ENCODE measurements around the gene ZNF746.

Gene ZNF746

GRCh38 chr7:149489391-149490024 is 8.1 kb downstream of the ZNF746 start:
- no peak for DNase-seq

GRCh38 chr7:149479568-149479967 is 18.0 kb downstream of the ZNF746 start:
- no peak for DNase-seq

GRCh38 chr7:149478754-149479153 is 18.9 kb downstream of the ZNF746 start:
- no peak for DNase-seq

- DNase-seq, result no peak
Measured at GRCh38 chr7:149477494-149478443, 19.8 kb downstream of the ZNF746 start.

- no peak for DNase-seq
Measured at GRCh38 chr7:149476791-149477190, 20.8 kb downstream of the ZNF746 start.

- no peak for DNase-seq
Measured at GRCh38 chr7:149475121-149476045, 22.2 kb downstream of the ZNF746 start.

GRCh38 chr7:149474309-149475120 is 23.1 kb downstream of the ZNF746 start:
- no peak for DNase-seq

DNA sequence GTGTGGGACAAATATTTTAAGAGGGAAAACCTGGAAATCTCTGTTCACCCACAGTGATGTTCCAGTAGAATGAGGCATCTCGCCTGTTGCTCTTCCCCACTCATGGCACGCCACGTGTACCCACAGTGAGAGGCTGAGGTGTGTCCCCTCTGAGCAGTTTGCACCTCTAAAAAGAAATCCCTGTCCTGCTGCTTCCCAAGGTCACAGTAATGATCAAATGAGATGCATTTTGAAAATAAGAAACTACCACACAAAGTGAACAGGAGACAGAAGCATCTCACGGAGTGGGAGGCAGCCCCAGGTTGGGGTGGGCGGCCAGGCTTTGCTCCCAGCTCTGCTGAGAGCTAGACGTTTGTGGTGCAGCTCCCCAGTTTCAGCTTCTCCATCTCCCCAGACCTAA is 24.4 kb downstream of the ZNF746 start:
- no peak for DNase-seq

- no peak for DNase-seq
Measured at GRCh38 chr7:149471289-149471953, 26.2 kb downstream of the ZNF746 start.

DNA sequence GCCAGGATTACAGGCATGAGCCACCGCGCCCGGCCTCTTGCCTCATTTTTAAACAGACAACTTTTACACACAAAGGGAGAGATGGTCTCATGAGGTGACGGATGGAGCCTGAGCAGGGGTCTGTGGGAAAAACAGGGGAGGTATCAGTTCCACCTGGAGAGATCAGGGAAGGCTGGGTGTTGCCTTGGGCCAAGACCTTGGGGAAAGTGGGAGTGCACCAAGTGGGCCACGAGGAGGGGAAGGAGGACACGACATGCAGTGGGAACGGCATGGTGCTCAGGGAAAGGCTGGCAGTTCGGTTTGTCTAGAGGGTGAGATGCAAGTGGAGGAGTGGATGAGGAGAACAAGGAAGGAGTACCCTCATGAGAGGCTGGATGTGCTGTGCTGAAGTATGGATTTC is 27.8 kb downstream of the ZNF746 start:
- DNase-seq, result no peak

GRCh38 chr7:149468208-149468607 is 29.4 kb downstream of the ZNF746 start:
- DNase-seq, result no peak

DNA sequence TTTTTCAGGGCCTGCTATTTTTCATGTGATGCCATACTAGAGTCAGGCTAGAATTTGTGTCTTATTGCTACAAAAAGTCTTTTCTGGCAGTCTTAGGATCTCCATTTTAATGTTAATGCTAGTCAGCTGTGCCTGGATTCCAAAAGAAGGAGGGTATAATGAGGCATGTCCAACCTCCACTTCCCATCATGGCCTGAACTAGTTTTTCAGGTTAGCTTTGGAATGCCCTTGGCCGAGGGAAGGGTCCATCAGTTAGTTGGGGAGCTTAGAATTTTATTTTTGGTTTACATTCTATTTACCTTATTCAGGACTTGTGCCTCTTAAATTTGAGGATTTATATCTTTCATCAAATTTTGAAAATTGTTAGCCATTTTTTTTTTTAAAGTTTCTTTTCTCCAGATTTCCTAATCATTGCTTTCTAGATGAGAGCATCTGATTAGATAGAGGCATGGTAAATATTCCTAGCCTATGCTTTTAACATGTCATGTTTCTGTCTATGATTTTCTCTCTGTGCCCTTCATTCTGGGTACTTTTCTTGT is 30.2 kb downstream of the ZNF746 start:
- DNase-seq, result no peak

- no peak for DNase-seq
Measured at GRCh38 chr7:149466364-149466763, 31.2 kb downstream of the ZNF746 start.

GRCh38 chr7:149463500-149464161 is 34.0 kb downstream of the ZNF746 start:
- no peak for DNase-seq

DNA sequence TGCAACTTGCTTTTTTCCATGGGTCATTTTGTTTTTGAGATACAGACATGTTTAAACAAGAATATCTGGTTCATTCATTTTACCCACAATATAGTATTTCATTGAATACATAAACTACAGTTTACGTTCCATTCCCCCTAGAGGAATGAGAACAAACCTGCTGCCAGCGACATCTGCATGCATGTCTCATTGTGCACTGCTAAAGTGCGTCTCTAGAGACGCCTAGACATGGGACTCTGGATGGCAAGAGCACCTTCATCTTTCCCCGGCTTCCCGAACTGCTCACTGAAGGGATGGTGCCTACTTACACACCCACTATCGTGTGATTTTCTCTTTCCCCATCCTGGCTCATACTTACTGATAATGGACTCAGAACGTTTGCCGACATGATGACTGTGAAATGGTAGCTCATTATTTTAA is 35.5 kb downstream of the ZNF746 start:
- no peak for DNase-seq

DNA sequence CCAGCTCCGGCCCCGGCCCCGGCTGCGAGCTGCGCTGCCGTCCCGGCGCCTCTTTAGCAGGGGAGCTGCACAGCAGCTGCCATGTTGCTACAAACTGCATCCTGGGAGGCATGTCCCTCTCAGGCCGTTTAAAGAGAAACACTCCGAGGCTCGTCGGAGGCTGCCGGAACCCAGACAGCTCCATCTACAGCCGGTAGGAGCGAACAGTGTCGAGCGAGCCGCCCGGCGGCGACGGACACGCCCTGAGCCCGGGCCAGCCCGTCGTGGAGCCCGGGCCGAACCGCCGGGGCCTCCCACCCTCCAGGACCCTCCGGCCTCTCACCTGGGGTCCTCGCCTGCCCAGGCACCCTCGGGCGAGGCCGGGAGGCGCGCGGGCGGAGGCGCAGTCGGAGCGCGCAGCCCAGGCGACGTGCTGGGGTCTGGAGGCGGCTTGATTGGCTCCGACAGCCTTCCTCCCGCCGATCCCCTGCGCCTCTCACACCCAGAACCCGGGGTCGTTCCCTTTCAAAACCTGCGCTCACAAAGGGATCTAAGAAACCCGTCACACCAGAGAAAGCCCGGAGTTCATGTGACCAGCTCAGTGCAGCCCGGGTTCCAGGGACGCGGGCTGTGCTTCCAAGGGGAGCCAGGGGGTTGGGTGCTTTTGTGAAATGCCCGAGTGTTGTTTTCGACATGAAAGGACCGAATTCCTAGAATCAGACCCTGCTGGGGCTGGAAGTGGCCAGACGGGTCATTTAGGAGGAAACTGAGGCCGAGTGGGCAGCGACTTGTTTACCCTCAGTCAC is 36.9 kb downstream of the ZNF746 start, which contains the start of gene ZNF777:
Gene ZNF777, minus strand, starts transcription at position 570 of the 785 bp plus-strand sequence. CDS start 5,040 bp downstream, outside the sequence.
- peak; percentile 86 for DNase-seq

- no peak for DNase-seq
Measured at GRCh38 chr7:149459540-149460452, 37.8 kb downstream of the ZNF746 start.

- DNase-seq, result no peak
Measured at GRCh38 chr7:149459201-149459539, 38.4 kb downstream of the ZNF746 start.

DNA sequence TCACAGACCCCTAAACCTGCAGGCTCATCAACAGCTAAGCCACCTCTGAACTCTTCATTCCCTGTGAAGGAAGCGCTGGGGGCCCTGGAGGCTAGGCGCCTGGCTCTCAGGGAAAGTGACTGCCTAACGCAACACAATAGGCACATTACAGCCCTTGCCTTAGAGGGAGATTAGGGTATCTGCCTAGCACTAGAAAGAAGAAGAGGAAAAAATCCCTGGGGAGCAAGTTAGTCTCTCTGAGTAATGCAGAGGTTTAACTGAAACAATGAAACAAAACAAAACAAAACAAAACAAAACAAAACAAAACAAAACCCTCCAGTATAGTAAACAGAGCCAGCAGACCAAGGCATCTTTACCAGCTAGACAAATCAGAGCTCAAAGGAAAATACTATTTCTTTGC is 39.4 kb downstream of the ZNF746 start:
- DNase-seq, result no peak

All from CD4-positive, alpha-beta T cell treated with Interleukin-12 subunit alpha and Interleukin-12 subunit beta, for 1 hour (primary cell).